WERI-Rb-1 (cell line): ENCODE results near the gene SYT9.

Source experiments
- DNase-seq: peaks from one replicate; pipeline ENCODE4 v3.0.0-alpha.2; 2020
- H3K27ac ChIP-seq: fragments of 250-450 bp; sonication (Bioruptor Pico); 2 replicates; pipeline ENCODE4 v1.5.1; 2020; ENCODE audit warnings: mild to moderate bottlenecking, moderate library complexity
- H3K27me3 ChIP-seq: fragments of 250-450 bp; sonication (Bioruptor Pico); 2 replicates; pipeline ENCODE4 v1.5.1; 2021; ENCODE audit warnings: mild to moderate bottlenecking, low read depth, moderate library complexity; ENCODE audit not compliant: insufficient read depth, severe bottlenecking
- H3K36me3 ChIP-seq: fragments of 250-450 bp; sonication (Bioruptor Pico); 2 replicates; pipeline ENCODE4 v1.5.1; 2020; ENCODE audit warnings: mild to moderate bottlenecking, moderate library complexity
- H3K4me3 ChIP-seq: 2 replicates; pipeline ENCODE4 v1.5.1; 2011; ENCODE audit warnings: low read depth, mild to moderate bottlenecking, control low read depth, low read length
- H3K9me3 ChIP-seq: fragments of 250-450 bp; sonication (Bioruptor Pico); 2 replicates; pipeline ENCODE4 v1.5.1; 2021; ENCODE audit warnings: mild to moderate bottlenecking, moderate library complexity; ENCODE audit not compliant: severe bottlenecking
- TF ChIP-seq, protein P1 (sequence below): IDR thresholded peaks from 2 replicates; pipeline ENCODE4 v1.5.1; 2011; ENCODE audit warnings: low read depth, mild to moderate bottlenecking, control low read depth, inconsistent platforms, low read length

The SYT9 gene

GRCh38 chr11:7462706-7463105 lies 211.0 kb downstream of the SYT9 start:
- no peak for DNase-seq
- Histone ChIP-seq H3K36me3 (no peaks in the 10 kb centered on the region), H3K4me3 (no peak overlapping the region), H3K27ac (no peak overlapping the region), H3K9me3 (no peaks in the 10 kb centered on the region), H3K27me3 (peaks cover 35% of the 10 kb centered on the region)
- TF ChIP-seq, protein P1, sequence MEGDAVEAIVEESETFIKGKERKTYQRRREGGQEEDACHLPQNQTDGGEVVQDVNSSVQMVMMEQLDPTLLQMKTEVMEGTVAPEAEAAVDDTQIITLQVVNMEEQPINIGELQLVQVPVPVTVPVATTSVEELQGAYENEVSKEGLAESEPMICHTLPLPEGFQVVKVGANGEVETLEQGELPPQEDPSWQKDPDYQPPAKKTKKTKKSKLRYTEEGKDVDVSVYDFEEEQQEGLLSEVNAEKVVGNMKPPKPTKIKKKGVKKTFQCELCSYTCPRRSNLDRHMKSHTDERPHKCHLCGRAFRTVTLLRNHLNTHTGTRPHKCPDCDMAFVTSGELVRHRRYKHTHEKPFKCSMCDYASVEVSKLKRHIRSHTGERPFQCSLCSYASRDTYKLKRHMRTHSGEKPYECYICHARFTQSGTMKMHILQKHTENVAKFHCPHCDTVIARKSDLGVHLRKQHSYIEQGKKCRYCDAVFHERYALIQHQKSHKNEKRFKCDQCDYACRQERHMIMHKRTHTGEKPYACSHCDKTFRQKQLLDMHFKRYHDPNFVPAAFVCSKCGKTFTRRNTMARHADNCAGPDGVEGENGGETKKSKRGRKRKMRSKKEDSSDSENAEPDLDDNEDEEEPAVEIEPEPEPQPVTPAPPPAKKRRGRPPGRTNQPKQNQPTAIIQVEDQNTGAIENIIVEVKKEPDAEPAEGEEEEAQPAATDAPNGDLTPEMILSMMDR, result no peak

DNA sequence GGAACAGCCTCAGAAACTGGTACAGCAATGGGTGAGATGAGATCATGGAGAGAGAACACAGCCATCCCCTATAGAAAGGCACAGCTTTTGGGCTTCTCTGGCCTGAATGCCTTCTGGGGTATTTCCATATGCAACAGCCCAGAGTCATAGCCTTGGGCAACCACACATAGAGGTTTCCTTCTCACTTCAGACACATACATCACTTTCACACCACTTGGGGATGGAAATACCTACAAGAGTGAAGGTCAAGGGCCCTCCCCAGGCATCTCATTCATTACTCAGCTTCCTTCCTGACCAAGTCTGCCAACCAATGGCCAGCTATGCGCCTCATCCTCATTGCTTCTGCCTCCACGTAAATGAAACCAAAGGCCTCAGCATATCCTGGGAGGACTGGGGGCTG lies 215.9 kb downstream of the SYT9 start:
- Histone ChIP-seq H3K27ac (no peak overlapping the region), H3K27me3 (peaks cover 46% of the 10 kb centered on the region), H3K36me3 (no peaks in the 10 kb centered on the region), H3K9me3 (no peaks in the 10 kb centered on the region), H3K4me3 (no peak overlapping the region)
- DNase-seq, result no peak
- TF ChIP-seq, protein P1, result no peak

GRCh38 chr11:7469351-7469865 lies 217.7 kb downstream of the SYT9 start:
- DNase-seq, result no peak
- Histone ChIP-seq H3K27ac (no peak overlapping the region), H3K4me3 (no peak overlapping the region), H3K9me3 (no peaks in the 10 kb centered on the region), H3K36me3 (no peaks in the 10 kb centered on the region), H3K27me3 (peaks cover 41% of the 10 kb centered on the region)
- TF ChIP-seq, protein P1, result no peak

DNA sequence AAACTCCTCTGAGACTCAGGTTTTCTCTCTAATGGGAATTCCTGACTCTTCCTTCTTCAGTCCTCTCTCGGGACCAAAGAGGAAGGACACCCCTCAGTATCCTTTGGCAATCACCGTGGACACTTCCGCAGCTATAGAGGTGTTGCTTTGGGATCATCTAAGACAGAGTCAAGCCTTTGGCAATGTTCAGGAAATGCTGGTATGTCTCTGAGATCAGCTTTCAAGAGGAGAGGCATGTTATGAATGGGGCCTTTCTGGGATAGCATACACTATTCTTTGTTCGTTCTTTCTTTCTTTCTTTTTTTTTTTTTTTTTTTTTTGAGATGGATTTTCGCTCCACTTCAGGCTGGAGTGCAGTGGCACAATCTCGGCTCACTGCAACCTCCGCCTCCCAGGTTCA lies 219.4 kb downstream of the SYT9 start:
- H3K36me3 ChIP-seq, result no peaks in the 10 kb centered on the region
- no peak overlapping the region for H3K4me3 ChIP-seq

GRCh38 chr11:7473717-7474116 lies 222.0 kb downstream of the SYT9 start:
- TF ChIP-seq, protein P1, result no peak
- Histone ChIP-seq H3K27me3 (peaks cover 42% of the 10 kb centered on the region), H3K4me3 (no peak overlapping the region), H3K36me3 (no peaks in the 10 kb centered on the region), H3K9me3 (no peaks in the 10 kb centered on the region), H3K27ac (no peak overlapping the region)
- DNase-seq, result no peak

More for the DNA sequence above, 219.4 kb downstream of the SYT9 start:
- TF ChIP-seq, protein P1, result no peak
- peaks cover 34% of the 10 kb centered on the region for H3K27me3 ChIP-seq
- no peak overlapping the region for H3K27ac ChIP-seq
- no peaks in the 10 kb centered on the region for H3K9me3 ChIP-seq
- no peak for DNase-seq

- no peaks in the 10 kb centered on the region for H3K9me3 ChIP-seq
- no peaks in the 10 kb centered on the region for H3K36me3 ChIP-seq
- H3K27ac ChIP-seq, result no peak overlapping the region
- no peak overlapping the region for H3K4me3 ChIP-seq
- no peak for DNase-seq
- TF ChIP-seq, protein P1, result no peak
- H3K27me3 ChIP-seq, result peaks cover 73% of the 10 kb centered on the region
These were observed 228.4 kb downstream of the SYT9 start for GRCh38 chr11:7480113-7480512.
